RWPE1 (cell line): ENCODE results near the gene NR3C1.

Experiments used
- CTCF ChIA-PET: fragments of 350-600 bp; sonication (Branson Sonifier 250); formaldehyde crosslinking; extraction: SDS; loops from one replicate; lab custom pipeline; 2021; lab: Yijun Ruan, JAX
- POLR2A ChIA-PET: fragments of 400-600 bp; formaldehyde crosslinking; extraction: SDS; loops from one replicate; lab custom pipeline; 2020; ENCODE audit warnings: antibody characterized with exemption; ENCODE audit not compliant: low non-redundant PET; lab: Yijun Ruan, JAX
- DNase-seq: peaks from one replicate; pipeline ENCODE4 v3.0.0; 2012; ENCODE audit warnings: low spot score
- H3K27ac ChIP-seq: fragments of 450-650 bp; 2 replicates; pipeline ENCODE4 v1.5.1; 2017
- CTCF ChIP-seq: fragments of 450-650 bp; conservative IDR thresholded peaks from 2 replicates; pipeline ENCODE4 v1.5.1; 2017; ENCODE audit warnings: low read depth, mild to moderate bottlenecking

The NR3C1 gene

DNA sequence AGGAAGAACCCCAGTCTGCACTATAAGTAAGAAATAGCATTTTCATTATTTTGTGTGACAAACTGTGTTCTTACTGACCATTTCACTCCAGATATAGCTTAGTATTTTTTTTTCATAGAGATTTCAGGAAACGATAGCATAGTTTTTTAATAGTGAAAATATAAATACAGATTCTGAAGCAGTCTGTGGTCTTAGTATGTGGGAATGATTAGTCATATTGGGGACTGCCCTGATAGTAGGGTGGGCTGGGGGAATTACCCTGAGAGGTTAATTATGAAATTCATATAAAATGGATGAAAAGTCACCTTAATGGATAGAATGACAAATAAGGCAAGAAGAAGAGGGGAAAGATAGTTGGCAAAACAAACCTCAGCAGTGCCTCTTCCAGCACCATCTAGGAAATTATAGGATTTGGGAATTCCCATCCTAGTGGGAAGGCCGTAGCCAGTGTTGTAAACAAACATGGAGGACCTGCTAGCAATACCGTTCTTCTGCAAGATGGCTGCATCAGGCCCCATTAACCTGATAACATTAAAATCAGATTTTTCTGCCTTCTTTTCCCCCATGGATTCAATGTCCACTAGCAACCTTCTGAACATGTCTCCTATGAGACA, 23.7 kb upstream of the NR3C1 start:
- ChIA-PET POLR2A (no interaction called here), CTCF (no interaction called here)
- TF ChIP-seq CTCF = no peak
- H3K27ac ChIP-seq = no peak overlapping the region
- no peak for DNase-seq

DNA sequence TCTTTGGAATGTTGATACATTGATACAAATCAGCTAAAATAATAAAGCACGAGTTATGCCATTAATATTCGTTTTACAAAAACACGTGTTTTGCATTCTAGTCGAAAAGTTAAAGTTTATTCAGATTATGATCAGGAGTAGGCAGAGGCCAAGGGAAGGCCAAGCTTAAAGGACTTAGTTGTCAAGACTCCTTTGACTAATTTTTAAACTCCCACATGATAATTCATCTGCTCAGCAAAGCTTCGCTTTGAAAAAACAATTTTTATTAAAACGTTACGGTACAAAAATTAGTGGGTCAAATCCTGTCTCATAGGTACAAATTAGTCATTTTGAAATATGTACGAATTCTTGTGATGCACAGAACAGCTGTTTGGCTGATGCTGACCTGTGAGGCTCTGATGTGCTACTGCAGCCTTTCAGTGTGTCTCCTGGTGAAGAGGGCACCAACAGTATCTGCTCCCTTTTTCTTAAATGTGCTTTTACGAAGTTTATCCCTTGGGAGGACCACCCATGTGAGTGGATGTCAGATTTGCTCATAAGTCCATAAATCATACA, 23.0 kb upstream of the NR3C1 start:
- CTCF ChIA-PET = interaction anchor here (0.6 kb wide), 1 partner anchor 43 kb away, joined by 3 read pairs; no protein-coding TSS in a partner anchor
- TF ChIP-seq CTCF = no peak
- POLR2A ChIA-PET = no interaction called here
- no peak for DNase-seq
- no peak overlapping the region for H3K27ac ChIP-seq

DNA sequence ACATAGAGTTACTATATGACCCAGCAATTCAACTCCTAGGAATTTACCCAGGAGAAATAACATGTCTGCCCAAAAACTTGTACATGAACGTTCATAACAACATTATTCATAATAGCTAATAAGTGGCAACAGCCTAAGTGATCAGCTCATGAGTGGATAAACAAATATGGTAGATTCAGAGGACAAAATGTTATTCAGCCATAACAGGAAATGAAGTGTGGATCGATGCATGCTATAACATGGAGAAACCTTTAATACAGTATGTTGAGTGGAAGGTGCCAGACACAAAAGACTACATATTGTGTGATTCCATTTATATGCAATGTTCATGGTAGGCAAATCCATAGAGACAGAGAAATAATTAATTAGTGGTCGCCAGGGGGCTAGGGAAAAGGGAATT, 22.3 kb upstream of the NR3C1 start:
- no peak overlapping the region for H3K27ac ChIP-seq
- ChIA-PET POLR2A (no interaction called here), CTCF (interaction anchor here (1.2 kb wide), 1 partner anchor 8 kb away, joined by 4 read pairs; no protein-coding TSS in a partner anchor)
- no peak for DNase-seq
- TF ChIP-seq CTCF = no peak

- POLR2A ChIA-PET = no interaction called here
- no peak for DNase-seq
- no peak overlapping the region for H3K27ac ChIP-seq
- CTCF ChIA-PET = no interaction called here
- no peak for TF ChIP-seq CTCF
Observed at GRCh38 chr5:143418140-143418866, 14.8 kb upstream of the NR3C1 start.

- CTCF ChIA-PET = no interaction called here
- no peak for TF ChIP-seq CTCF
- POLR2A ChIA-PET = no interaction called here
- H3K27ac ChIP-seq = no peak overlapping the region
- DNase-seq = no peak
Observed at GRCh38 chr5:143417503-143418139, 14.1 kb upstream of the NR3C1 start.

DNA sequence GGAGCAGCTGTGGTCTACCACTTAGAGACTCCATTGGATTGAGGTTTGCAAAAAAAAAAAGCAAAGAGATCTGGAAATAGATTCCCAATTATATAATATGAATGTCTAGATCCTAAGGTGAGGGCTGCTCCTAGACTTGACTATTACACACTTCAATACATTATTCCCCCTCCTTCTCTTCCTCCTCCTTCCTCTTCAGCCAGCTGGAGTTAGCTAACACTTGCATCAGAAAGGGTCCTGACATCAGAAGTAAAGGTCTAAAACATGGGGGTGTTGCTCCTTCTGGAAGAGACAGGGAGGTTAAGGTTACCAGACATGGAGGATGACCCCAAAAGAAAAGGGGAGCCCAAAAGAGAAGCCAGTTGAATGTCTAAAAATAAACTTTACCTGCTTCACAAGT, 12.9 kb upstream of the NR3C1 start:
- ChIA-PET CTCF (no interaction called here), POLR2A (no interaction called here)
- no peak for DNase-seq
- H3K27ac ChIP-seq = no peak overlapping the region
- TF ChIP-seq CTCF = no peak
